Measurements from ENCODE around the gene LLGL1.

- TF ChIP-seq POLR2A (IDR thresholded peaks at IDR 0.05), result no peak
- TF ChIP-seq CTCF (IDR thresholded peaks at IDR 0.05), result no peak
Measured at GRCh38 chr17:18261659-18262058, 36.2 kb downstream of the LLGL1 start.
